Stimulated activated CD4-positive, alpha-beta T cell treated with anti-CD3 and anti-CD28 coated beads, Interleukin-12 subunit alpha, Interleukin-12 subunit beta, amount 100 ng/mL, for 4 hours (primary cell): ENCODE measurements around the gene PRDM13.
A peak's percentile ranks its signal among the peaks of the same experiment; 100 is the strongest.
"Not testable (repeated sequence)": the region's sequence is repeated elsewhere in the genome, so short reads cannot be mapped to it uniquely, and the experiment has no call there.

ENCODE experiments used
- DNase-seq: peaks from one replicate; pipeline ENCODE4 v3.0.0-alpha.2; 2020

The PRDM13 gene

DNA sequence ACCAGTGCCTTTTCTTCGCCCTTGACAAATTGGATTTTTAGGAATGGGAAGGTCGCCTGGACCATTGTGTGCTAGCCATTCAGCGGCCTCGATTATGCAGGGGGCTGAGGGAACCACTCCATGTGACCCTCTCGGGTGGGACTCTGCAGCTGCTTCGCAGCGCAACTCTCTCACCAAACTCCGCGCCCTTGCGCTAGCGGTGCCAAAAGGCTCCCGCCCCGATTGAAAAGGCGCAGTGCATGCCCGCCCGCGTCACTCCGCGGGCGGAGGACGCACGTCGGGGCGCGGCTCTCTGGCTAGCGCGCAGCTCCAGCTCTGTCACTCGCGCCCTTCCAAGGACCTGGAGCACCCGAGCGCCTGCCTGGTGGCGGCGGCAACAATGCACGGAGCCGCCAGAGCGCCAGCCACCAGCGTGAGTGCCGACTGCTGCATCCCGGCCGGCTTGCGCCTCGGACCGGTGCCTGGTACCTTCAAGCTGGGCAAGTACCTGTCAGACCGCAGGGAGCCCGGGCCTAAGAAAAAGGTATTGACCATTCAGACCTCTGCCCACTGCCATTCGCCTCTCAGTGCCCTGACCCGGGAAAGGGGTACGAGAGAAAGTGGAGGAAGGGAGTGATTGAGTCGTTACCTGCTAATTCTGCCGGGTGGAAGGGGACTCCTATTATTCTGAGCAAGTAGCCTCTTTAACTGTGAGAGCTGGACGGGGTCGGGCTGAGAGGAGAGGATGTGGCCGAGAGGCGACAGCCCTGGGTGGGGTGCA is at the start of gene PRDM13:
PRDM13 (plus strand) TSS at position 178 of the 760 bp plus-strand sequence; CDS start at position 380, 202 bp downstream.
- DNase-seq: no peak

DNA sequence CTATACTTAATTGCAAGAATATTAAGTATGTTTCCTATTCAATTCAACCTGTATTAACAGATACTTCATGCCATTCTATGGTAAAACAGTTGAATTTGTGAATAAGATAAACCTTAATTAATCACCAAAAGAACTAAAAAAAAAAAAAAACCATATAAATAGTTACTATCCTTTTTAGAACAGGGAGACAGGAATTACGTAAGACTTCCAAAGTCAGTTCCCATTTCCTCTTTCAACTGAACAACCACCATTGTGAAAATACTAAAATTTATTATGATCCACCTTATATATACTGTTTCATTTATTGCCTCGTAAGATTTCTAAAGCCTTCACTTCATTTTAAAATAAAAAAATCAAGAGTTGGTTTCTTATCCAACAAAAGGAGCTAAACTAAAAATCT is 47.6 kb upstream of the PRDM13 start:
- DNase-seq: no peak

- DNase-seq: no peak
These were observed 46.0 kb upstream of the PRDM13 start for GRCh38 chr6:99560668-99561067.

- DNase-seq: no peak
These were observed 43.4 kb upstream of the PRDM13 start for GRCh38 chr6:99563056-99563723.

DNA sequence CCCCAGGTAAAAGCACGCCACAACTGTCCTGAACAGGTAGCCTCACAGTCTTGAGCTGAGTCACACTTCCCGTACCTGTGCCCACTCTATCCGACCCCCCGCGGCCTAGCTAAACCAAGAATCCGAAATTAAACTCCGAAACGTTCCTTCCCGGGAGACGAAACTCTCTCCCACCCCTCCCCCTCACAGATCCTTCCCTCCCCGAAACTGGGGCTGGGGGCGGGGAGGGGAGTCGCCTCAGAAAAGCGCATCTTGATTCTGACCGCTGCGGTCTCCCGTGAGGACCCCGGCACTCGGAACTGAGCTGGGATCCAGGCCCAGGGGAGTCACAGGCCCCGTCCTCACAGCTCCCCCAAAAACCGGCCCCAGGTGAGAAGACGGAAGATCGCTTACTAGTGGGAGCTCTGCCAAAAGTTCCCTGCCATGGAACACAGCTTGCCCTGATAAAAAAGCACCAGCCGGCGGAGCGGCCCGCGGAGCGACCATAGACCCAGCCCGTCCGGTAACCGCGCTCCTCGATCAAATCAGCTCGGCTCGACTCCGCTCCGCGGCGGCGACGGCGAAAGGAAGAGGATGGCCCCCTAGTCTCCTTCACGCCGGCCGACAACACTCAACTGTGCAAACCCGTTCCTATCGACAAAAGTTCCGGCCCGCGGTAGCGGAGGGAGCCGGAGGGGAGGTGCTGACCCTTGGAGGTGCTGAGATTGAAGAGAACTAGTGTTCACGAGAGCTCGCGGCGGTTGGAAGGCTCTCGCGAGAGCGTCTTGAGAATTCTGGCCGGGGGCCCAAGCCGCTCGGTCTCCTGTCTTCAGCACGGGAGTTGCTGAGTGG is 38.3 kb upstream of the PRDM13 start, which contains the start of gene CCNC:
CCNC (minus strand) TSS at position 558 of the 831 bp plus-strand sequence; CDS start at position 425, 133 bp downstream.
- peak; percentile 85 for DNase-seq

GRCh38 chr6:99573980-99574617 is 32.5 kb upstream of the PRDM13 start:
- DNase-seq: no peak

DNA sequence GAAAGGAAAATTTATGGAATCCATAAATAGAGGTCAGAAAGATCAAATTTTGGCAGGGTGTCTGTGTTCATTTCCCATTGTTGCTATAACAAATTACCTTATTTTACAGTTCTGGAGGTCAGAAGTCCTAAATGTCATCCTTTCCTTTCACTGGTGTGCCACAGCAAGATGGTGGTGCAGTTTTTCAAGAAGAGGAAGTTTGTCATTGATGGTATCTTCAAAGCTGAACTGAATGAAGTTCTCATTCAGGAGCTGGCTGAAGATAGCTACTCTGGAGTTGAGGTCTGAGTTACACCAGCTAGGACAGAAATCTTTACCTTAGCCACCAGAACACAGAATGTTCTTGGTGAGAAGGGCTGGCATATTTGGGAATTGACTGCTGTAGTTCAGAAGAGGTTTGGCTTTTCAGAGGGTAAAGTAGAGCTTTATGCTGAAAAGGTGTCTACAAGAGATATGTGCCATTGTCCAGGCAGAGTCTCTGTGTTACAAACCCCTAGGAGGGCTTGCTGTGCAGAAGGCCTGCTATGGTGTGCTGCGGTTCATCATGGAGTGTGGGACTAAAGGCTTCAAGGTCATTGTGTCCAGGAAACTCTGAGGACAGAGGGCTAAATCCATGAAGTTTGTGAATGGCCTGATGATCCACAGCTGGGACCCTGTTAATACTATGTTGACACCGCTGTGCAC is 30.9 kb upstream of the PRDM13 start:
- no peak for DNase-seq

DNA sequence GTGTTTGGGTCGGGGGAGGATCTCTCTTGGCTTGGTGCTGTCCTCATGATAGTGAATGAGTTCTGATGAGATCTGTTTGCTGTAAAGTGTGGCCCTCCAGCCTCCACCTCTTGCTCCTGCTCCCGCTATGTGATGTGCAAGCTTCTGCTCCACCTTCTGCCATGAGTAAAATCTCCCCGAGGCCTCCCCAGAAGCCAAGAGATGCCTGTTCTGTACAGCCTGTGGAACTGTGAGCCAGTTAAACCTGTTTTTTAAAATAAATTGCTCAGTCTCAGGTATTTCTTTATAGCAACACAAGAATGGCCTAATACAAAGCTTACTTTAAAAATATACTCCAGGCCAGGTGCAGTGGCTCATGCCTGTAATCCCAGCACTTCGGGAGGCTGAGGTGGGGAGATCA is 26.9 kb upstream of the PRDM13 start:
- no peak for DNase-seq

- no peak for DNase-seq
These were observed 18.8 kb upstream of the PRDM13 start for GRCh38 chr6:99587792-99588191.

DNA sequence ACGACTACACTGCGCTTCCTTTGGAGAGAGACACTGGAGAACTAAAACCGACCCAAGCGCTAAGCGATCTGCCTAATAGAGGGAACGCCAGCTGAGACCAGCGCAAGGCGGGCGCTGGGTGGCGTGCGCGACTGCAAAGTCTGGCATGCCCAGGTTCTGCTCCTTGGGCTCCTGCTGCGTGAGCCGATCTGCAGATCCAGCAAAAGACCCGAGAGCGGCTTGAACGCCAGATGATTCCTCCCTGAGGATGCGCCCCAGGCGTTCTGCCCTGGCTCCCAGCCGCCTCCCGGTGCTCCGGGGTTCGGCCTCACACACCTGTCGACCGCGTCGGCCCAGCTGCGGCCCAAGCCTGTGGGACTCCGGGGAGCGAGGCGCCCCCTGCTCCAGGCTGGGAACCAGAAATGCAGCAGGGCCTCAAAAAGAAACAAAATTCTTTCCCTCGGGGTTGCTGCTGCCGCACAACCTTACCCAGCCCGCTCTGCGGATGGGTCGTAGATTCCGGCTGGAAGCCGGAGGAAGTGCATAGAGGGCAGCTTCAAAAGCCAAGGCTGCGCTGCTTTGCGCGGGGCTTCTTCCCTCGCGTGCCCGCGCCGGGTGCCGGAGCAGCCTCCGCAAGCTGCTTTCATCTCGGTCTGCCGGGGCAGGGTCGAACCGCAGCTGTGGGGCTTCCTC is 17.9 kb upstream of the PRDM13 start:
- DNase-seq: peak; percentile 66

GRCh38 chr6:99589290-99589672 is 17.4 kb upstream of the PRDM13 start:
- no peak for DNase-seq

DNA sequence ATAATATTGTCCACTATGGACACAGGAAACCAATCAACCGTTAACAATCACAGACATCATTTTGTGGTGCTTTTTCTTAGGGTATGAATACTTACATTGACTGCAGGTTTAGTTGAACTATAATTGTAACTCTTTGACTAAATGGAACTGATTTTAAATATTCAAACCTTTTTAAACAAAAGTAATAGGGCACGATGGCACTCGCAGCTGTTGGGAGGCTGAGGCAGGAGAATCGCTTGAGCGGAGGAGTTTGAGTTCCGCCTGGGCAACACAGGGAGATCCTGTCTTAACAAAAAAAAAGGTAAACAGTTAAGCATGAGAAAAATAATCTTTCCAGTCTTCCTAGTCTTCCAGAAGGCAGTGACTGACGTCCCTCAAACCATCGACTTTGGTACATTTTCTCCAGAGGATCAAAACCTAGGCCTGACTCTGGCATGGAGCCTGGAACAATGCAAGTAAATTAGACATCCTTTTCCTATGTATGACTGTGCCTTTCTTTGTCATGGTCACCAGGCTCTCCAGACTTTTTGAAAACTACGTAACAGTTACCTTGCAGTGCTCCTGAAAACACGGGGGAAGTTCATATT is 16.6 kb upstream of the PRDM13 start:
- no peak for DNase-seq

- DNase-seq: no peak
These were observed 15.6 kb upstream of the PRDM13 start for GRCh38 chr6:99590728-99591672.

- no peak for DNase-seq
These were observed 14.8 kb upstream of the PRDM13 start for GRCh38 chr6:99591673-99592364.

GRCh38 chr6:99592900-99593299 is 13.7 kb upstream of the PRDM13 start:
- DNase-seq: no peak

DNA sequence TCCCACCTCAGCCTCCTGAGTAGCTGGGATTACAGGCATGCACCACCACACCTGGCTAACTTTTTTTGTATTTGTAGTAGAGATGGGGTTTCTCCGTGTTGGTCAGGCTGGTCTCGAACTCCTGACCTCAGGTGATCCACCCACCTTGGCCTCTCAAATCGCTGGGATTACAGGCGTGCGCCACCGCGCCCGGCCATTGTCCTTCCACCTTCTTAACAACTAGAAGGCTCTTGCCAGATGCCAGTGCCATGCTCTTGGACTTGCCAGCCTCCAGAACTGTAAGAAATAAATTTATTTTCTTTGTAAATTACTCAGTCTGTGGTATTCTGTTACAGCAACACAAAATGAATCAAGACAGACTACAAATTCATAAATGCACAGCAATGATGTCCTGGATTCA is 11.9 kb upstream of the PRDM13 start:
- DNase-seq: not testable (repeated sequence)

DNA sequence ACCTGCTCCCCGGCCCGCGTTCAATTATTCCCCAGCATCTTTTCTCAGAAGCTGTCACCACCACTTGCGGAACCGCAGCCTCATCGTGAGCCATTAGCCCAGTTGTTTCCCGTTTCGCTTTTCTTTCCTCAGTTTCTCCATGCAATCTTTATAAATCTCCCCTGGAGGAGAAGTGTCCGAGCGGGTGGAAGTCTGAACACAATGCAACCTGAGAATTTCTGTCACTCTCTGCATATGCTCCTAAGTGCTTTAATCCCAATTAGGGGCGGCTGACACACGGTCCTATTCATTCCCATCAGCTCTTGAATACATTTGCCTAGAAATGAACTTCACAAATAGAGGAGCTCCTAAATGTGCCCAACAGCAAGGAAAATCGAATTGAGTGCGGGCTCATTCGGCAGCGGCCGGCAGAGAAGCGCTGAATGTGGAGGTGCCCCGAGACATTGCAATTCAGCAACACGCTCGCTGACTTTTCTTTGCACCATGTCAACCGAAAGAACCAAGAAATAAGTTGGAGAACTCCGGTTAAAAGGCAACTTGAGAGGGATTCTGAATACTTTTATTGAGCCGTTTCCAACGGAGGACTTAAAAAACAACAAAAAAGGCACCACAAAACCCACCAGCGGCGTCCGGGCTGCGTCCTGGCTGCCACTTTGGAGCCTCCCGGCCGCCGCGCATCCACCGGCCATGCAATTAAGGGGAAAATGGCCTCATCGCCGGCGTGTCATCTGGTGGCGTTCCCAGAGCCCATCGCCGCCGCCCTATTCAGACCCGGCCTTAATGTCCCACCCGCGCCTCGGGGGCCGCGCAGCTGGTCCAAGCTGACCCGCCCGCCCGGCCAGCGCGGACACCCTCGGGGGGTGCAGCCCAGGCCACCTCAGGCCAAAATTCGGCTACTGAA is 3.9 kb upstream of the PRDM13 start:
- no peak for DNase-seq

DNA sequence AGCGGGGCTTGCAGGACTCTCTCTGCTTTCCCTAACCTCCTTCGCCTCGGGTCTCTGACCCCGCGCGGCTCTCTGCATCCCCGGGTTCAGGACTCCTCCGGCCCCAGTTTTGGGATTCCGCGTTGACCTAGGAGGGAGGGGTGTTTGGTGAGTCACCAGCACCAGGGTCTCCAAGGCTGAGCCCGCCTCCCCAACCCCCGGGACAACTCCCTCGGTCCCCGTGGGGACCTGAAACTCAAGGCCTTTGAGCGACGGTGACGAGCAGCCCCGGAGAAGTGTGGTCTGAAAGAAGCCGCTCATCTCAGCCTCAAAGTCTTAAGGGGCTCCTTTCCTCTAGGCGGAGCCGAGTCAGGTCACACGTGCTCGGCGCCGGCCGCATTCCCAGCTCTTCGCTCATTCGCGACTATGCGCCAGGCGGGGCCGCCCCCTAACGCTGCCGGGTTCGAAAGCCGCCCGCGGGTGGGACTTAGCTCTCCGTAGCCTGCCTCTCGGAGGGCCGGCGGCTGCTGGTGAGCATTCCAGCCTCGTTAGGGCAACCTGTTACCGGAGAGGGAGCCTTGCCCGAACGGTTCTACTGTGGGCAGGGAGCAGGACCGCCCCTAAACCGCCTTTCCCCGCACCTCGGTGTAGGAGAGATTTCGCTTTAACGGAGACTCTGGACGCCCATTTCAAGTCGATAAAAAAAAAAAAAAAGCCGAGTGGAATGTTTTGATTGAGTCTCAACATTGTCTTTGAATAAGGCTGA is 3.0 kb upstream of the PRDM13 start:
- DNase-seq: no peak
